Panc1 (cell line): Measurements from ENCODE around the gene CYTH2.

Experiments used
- POLR2AphosphoS5 ChIP-seq: IDR thresholded peaks from 2 replicates; pipeline ENCODE4 v1.6.1; 2012; ENCODE audit warnings: mild to moderate bottlenecking, low read depth, low read length, moderate library complexity
- SIN3A ChIP-seq: IDR thresholded peaks from 2 replicates; pipeline ENCODE4 v1.6.1; 2012; ENCODE audit warnings: low read depth, mild to moderate bottlenecking, low read length, moderate library complexity, borderline replicate concordance; ENCODE audit not compliant: insufficient read depth
- TF ChIP-seq, protein P1 (sequence below): fragments of 450-650 bp; IDR thresholded peaks from 2 replicates; pipeline ENCODE4 v1.5.1; 2017; ENCODE audit warnings: mild to moderate bottlenecking
- TF ChIP-seq, protein P2 (sequence below), 2 experiments: IDR thresholded peaks; 2 replicates each; pipeline ENCODE4 v1.6.1; 2011 to 2012; ENCODE audit warnings: low read depth in 2 of 2, control low read depth in 1 of 2, low read length in 1 of 2, mild to moderate bottlenecking in 1 of 2, moderate library complexity in 1 of 2; ENCODE audit not compliant: insufficient read depth in 1 of 2

DNA sequence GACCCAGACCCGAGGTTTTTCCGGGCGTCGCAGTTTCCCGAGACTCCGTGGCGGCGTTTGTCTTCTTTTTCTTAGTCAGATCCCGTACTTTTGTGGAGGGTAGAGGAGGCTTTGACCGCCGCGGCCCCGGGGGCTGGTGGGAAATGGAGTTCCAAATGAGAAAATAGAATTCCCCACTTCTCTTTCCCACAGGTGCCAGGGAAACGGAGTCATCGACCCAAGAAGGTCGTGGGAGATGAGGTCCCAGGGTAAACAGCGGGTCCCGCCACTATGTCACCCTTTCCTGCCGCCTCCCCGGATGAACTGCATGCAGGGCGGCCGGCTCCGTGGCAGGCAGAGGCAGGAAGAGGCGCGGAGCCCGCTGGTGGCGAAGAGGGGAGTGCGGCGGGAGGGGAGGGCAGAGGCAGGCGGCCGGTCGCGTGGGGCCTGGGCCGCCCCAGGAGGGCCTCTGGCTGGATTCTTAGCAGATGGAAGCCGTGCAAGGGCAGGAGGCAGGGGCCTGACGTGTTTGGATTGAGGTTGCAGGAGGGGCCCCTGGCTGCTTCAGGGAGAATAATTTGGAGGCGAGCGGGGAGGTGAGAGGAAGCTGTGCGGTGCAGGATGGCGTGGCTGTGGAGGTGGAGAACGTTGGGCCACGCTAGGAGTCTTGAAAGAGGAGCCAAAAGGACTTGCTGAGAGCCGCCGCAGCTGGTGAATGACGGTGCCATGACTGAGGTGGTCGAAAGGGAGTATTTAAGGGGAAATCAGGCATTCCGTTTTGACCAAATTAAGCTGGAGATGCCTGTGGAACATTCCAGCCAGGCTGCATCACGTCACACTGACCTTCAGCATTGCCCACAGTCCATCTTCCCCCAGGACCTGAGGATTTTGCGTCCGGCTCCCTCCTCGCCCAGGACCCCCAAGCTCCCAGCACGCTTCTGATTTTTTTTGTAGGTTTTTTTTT is 11.7 kb downstream of the CYTH2 start:
- TF ChIP-seq, protein P1, sequence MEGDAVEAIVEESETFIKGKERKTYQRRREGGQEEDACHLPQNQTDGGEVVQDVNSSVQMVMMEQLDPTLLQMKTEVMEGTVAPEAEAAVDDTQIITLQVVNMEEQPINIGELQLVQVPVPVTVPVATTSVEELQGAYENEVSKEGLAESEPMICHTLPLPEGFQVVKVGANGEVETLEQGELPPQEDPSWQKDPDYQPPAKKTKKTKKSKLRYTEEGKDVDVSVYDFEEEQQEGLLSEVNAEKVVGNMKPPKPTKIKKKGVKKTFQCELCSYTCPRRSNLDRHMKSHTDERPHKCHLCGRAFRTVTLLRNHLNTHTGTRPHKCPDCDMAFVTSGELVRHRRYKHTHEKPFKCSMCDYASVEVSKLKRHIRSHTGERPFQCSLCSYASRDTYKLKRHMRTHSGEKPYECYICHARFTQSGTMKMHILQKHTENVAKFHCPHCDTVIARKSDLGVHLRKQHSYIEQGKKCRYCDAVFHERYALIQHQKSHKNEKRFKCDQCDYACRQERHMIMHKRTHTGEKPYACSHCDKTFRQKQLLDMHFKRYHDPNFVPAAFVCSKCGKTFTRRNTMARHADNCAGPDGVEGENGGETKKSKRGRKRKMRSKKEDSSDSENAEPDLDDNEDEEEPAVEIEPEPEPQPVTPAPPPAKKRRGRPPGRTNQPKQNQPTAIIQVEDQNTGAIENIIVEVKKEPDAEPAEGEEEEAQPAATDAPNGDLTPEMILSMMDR: no peak
- no peak for TF ChIP-seq POLR2AphosphoS5
- no peak for TF ChIP-seq SIN3A
- TF ChIP-seq, protein P2, sequence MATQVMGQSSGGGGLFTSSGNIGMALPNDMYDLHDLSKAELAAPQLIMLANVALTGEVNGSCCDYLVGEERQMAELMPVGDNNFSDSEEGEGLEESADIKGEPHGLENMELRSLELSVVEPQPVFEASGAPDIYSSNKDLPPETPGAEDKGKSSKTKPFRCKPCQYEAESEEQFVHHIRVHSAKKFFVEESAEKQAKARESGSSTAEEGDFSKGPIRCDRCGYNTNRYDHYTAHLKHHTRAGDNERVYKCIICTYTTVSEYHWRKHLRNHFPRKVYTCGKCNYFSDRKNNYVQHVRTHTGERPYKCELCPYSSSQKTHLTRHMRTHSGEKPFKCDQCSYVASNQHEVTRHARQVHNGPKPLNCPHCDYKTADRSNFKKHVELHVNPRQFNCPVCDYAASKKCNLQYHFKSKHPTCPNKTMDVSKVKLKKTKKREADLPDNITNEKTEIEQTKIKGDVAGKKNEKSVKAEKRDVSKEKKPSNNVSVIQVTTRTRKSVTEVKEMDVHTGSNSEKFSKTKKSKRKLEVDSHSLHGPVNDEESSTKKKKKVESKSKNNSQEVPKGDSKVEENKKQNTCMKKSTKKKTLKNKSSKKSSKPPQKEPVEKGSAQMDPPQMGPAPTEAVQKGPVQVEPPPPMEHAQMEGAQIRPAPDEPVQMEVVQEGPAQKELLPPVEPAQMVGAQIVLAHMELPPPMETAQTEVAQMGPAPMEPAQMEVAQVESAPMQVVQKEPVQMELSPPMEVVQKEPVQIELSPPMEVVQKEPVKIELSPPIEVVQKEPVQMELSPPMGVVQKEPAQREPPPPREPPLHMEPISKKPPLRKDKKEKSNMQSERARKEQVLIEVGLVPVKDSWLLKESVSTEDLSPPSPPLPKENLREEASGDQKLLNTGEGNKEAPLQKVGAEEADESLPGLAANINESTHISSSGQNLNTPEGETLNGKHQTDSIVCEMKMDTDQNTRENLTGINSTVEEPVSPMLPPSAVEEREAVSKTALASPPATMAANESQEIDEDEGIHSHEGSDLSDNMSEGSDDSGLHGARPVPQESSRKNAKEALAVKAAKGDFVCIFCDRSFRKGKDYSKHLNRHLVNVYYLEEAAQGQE (IDR thresholded peaks at IDR 0.05; ENCODE audit: insufficient read depth in 1 of 2, low read depth in 2 of 2, low read length in 1 of 2): no peak
